NCI-H187 treated with DMSO at 0.1 percent for 48 hours (cell line): Measurements from ENCODE around the gene MLANA.
"Not testable (repeated sequence)": the region's sequence is repeated elsewhere in the genome, so short reads cannot be mapped to it uniquely, and the experiment has no call there.

Source experiments
- DNase-seq: peaks from one replicate; lab custom pipeline; 2025; lab: John Stamatoyannopoulos, UW

MLANA gene

GRCh38 chr9:5870020-5870339 is 20.7 kb upstream of the MLANA start:
- no peak for DNase-seq

- no peak for DNase-seq
Measured at GRCh38 chr9:5870691-5871090, 20.0 kb upstream of the MLANA start.

GRCh38 chr9:5871785-5872184 is 18.9 kb upstream of the MLANA start:
- DNase-seq: no peak

GRCh38 chr9:5872511-5872910 is 18.2 kb upstream of the MLANA start:
- no peak for DNase-seq

GRCh38 chr9:5873439-5873838 is 17.2 kb upstream of the MLANA start:
- DNase-seq: no peak

GRCh38 chr9:5874048-5874447 is 16.6 kb upstream of the MLANA start:
- no peak for DNase-seq

- no peak for DNase-seq
Measured at GRCh38 chr9:5876026-5876425, 14.7 kb upstream of the MLANA start.

GRCh38 chr9:5876711-5877110 is 14.0 kb upstream of the MLANA start:
- DNase-seq: no peak

- no peak for DNase-seq
Measured at GRCh38 chr9:5879419-5880181, 11.1 kb upstream of the MLANA start.

GRCh38 chr9:5882244-5883012 is 8.3 kb upstream of the MLANA start:
- not testable (repeated sequence) for DNase-seq

GRCh38 chr9:5884191-5884590 is 6.5 kb upstream of the MLANA start:
- DNase-seq: no peak

GRCh38 chr9:5886114-5886939 is 4.4 kb upstream of the MLANA start:
- no peak for DNase-seq

GRCh38 chr9:5892456-5893133 is 1.9 kb downstream of the MLANA start:
- no peak for DNase-seq

GRCh38 chr9:5893134-5893505 is 2.4 kb downstream of the MLANA start:
- DNase-seq: no peak

GRCh38 chr9:5893591-5894236 is 3.0 kb downstream of the MLANA start:
- no peak for DNase-seq

- DNase-seq: no peak
Measured at GRCh38 chr9:5894237-5894959, 3.7 kb downstream of the MLANA start.

GRCh38 chr9:5895782-5896181 is 5.1 kb downstream of the MLANA start:
- peak; percentile 6 for DNase-seq

GRCh38 chr9:5896863-5897262 is 6.2 kb downstream of the MLANA start:
- DNase-seq: no peak

GRCh38 chr9:5897851-5898250 is 7.2 kb downstream of the MLANA start:
- no peak for DNase-seq

- DNase-seq: no peak
Measured at GRCh38 chr9:5899292-5899691, 8.6 kb downstream of the MLANA start.

GRCh38 chr9:5900622-5901021 is 9.9 kb downstream of the MLANA start:
- DNase-seq: no peak
